GM19463 (cell line): Measurements from ENCODE around the gene DAPL1.

Source experiments
- ATAC-seq: cut with Tn5 transposase; IDR thresholded peaks from one replicate; pipeline ENCODE4 v1.9.1; 2021; ENCODE audit warnings: mild to moderate bottlenecking, moderate library complexity; ENCODE audit not compliant: unreplicated experiment

DAPL1 gene, protein sequence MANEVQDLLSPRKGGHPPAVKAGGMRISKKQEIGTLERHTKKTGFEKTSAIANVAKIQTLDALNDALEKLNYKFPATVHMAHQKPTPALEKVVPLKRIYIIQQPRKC

DNA sequence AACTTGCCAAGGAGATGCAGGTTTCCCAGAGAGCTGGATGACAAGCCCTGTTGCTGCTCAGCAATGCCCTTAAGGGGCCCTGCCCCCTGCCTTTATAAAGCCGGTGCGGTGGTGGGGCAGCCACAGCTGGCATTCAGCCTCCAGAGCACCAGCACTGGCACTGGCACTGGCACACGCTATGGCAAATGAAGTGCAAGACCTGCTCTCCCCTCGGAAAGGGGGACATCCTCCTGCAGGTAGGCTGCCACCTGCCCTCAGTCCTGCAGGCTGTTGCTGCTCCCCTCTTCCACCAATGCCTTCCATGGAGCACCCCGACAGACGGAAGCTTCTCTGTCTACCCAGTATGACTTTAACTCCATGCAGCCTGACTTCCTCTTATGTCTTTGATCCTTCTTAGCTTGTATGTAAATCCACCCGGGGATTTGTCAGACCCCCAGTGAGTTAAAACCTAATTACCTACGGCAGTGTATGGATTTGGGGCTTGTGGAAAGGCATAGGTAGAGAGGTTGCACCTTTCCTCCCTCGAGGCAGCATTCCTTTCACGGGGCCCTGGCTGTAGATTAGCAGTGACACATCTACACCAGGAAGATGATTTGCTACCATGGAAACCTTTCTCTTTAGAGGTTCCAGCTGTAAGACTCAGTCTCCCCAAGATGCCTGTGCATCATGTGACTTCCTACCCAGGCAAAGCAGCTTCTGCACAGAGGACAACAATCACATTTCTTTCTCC is at the start of gene DAPL1:
DAPL1 (plus strand) TSS at position 123 of the 730 bp plus-strand sequence; CDS start at position 179, 56 bp downstream.
- no peak for ATAC-seq

DNA sequence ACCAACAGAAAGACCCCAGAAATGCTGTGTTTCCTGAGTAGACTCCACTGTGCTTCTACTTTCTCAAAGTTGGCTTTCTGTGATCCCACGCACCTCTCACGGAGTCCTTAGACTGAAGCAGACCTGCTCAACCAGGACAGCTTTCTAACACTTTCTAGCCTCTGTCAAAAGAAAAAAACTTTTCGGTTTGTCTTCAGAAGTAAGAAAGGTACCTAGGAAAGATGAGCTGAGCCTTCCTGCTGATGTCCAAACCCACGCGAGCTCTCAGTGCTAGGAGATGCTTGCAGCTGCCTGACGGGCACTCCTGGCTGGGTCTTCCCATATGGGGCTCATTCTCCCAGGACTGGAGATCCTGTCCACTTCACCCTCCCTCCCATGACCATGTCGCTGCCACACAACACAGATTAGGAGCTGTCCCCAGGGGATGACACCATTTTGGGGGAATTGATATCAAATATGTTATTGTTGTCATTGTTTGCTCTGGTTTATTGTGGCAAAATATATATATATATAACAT is 49.2 kb upstream of the DAPL1 start:
- ATAC-seq: no peak

DNA sequence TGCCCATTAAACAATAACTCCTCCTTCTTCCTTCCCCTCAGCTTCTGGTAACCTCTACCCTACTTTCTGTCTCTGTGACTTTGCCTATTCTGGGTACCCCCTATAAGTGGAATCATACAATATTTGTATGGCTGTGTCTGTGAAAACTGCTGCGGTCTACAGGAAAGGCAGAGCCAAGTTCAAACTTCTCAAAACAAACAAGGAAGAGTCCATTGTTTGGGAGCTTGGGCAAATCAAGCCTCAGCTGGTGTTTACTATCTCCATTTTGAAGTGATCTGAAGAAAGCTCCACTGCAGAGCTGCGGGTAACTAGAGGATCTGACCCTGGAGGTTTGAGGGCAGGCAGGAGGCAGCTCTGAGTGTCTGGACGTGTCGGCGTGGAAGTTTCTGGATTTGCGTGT is 48.6 kb upstream of the DAPL1 start:
- ATAC-seq: no peak

DNA sequence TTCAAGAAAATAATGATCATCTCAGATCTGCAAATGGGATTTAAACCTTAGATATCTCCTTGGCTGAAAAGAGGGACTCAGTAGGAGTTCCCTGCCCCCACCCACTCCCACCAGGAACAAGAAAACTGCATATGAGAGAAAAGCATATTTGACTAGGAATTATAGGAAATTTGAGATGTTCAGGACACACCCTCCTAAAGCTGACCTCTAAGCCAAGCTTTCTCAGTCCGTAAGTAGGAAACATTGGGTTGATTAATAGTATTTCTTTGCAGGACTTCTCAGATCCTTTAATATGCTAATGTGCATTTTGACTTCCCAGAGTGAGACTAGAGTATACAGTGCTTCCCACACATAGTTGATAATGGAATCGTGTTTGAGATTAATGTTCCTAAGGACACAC is 47.8 kb upstream of the DAPL1 start:
- no peak for ATAC-seq

DNA sequence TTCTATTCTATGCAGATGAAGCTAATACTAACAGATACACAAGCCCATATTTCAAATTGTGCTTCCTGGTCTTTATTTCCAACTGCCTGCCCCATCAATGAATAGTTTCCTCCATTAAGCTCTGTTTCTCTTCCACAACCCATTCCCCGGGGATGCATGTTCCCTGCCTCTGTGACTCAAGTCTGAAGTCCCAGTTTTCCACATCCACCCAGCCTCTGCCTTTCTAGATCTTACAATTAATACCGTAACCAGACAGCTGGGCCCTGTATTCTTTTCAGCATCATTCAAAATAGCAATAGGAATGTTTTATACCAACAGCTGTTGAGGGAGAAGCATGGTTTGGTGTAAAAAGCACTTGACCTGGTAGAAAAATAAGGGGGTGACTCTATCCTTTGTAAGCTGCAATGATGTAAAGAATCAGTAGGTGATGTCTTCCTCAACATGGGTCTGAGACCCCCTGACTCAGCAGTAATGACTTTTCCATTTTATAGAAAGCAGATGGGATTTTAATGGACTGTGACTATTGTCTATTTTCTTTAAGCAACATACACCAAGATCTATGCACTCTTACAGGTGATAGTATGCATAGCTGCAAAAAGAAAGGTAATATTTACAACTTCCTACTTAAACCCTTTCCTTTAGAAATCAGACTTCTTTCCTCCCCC is 46.1 kb upstream of the DAPL1 start:
- ATAC-seq: no peak

DNA sequence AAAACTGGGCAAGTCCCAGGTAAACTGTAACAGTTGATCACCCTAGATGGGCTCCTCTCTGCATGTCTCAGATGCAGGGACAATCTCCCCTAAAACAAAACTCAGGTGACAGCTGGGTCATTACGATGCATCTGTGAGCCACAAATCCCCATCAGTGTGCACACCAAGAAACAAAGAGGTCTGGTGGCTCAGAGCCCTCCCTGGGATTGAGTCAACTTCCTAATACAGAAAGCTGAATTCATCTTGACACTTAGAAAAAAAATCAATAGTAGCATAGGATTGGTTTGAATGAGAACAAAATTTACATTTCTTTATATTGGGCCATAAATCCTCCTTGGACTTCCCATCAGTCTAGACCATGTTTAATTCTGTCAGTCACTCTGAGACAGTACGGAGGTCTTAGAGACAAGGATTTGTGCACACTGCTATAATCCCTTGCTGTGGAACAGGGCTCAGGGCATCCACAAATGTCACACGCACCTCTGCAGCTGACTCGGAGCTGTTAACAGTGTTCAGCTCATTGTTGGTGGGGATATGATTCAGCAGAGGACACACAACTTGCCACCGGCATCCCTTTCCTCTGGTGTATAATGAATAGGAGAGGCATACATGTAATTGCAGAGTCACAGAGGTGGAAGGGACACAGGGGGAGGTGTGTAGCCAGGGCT is 44.5 kb upstream of the DAPL1 start:
- ATAC-seq: no peak

DNA sequence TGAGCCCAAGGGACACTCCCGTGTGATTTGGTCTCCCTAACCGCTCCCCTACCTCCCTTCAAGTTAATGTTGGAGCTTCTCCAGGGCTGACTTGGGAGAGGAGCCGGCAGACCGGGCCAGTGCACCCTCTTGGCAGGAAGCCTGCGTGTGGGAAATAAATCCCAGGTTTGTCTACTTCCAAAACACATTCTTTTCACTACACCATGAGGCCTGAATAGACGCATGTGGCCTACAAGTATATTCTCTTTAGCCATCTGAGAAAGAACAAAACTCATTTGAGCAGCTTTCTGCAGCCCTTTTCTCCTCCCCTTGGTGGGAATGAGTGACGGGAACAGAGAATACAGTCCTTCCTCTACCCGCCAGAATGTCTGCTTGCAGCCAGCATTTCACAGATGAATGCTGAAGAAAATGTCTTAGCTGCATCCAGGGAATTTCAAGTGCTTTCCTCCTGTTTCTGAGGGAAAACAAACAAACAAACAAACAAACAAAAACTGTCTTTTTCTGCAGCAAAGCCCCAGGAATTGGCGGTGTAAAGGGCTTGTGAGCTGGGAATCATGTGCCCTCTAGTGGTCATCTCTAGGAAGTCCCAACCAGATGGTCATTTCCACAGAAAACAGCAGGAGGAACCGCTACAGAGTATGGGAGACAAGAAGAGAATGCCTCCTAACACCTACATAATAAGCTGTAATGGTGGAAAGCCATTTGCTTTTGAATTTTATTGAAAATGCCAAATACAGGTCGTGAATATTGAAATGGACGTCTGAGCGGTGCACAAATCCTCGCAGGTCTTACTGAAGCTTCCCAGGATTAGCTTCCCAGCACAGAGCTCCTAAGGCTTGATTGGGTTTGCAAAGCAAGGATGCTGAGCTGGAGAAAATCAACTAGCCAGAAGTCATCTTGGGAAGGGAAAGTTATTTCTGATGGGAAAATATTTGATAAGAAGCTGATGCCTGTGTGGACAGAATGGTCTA is 41.2 kb upstream of the DAPL1 start:
- ATAC-seq: peak; percentile 90

DNA sequence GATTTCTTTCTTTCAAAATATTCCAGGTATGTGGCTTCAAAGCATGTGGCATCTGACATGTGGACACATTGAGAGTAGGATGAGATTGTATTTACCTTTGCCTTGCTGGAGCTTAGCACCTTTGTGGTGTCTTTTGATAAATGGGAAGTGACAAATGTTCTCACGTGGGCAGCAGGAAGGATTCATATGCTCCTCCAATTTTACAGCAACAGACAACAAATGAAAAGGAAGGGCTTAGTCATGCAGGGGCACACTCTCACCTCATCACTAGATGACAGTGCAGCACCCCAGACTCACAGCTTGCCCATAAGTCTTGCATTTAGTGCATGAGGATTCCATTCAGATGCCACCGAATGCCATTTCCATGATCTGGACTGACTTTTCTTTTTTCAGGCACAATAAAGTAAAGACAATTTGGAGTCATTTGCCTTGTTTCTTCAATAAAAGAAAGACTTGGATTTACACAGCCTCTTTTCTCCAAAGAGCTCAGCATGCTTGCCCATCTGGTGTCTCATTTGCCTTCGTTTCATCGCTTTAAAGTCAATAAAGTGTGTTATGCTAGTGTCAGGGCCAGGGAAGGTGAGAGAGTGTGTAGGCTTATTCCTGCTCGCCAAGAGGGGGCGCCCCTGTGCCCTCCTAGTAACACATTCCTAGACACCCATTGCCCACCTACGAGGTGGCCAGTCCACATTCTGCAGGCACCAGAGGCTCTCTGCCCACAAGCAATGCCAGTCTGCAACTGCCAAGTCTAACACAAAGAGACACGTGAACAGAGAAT is 39.6 kb upstream of the DAPL1 start:
- no peak for ATAC-seq

DNA sequence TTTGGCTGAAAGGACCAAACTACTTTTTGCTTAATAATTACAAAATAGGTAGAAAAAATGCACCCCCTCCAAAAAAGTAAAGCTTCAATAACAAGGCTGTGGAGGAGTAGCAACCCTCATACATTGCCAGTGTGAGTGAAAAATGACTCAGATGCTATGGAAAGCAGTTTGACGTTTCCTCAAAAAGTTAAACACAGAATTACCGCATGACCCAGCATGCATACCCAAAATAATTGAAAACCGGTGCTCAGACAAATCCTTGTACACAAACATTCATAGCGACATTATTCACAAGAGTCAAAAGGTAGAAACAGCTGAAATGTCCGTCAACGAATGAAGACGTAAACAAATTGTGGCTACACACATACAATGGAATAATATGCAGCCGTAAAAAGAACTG is 38.8 kb upstream of the DAPL1 start:
- no peak for ATAC-seq

DNA sequence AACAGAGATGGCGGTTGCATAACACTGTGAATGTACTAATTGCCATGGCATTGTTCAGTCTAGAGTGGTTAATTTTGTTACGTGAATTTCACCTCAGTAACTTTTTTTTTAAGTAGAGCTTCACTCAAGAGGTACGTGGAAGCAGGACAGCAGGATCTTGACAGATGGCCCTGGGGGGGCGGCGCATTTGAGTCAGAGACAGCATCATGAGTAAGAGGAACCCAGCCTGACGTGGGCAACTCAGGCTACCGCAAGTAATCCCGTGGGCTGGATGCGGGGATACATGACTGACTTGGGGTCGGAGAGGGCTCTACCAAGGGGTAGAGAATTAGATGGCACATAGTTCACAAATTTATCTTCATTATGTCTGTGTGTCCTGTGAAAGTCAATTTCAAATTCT is 38.1 kb upstream of the DAPL1 start:
- ATAC-seq: no peak

DNA sequence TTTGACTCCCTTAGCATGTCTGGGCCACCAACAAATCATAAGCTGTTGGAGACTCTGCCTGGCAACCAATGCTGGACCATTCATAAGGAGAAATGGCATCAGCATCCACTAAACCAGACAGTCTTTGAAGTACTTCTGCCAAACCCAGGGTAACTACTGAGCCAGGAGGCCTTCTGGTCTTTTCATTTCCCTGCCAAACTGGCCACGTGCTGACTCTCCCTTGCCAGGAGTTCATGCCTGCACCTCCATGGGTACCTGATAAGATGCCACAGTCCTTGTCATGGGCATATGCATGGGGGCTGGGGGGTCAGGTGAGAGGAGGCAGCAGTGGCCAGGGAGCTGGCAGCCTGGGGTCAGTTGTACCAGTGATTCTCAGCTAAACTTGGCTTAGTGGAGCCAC is 34.2 kb upstream of the DAPL1 start:
- ATAC-seq: no peak

DNA sequence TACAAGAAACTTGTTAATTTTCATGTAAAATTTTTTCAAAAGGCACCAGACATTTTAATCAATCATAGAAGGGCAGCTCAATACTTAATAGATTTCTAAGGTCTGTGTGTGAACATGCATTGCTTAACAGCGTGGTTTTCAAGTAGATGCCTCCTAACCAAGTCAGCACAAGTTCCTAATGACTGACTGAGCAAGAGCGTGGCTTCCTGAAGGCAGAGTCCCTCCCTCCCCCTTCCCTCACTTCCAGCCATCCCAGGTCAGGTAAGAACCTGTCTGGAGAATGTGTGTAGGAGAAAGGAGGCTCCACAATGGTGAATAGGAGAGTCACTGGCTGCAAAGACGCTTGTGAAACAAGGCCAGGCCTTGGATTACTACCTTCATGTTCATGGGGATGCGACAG is 33.5 kb upstream of the DAPL1 start:
- no peak for ATAC-seq

DNA sequence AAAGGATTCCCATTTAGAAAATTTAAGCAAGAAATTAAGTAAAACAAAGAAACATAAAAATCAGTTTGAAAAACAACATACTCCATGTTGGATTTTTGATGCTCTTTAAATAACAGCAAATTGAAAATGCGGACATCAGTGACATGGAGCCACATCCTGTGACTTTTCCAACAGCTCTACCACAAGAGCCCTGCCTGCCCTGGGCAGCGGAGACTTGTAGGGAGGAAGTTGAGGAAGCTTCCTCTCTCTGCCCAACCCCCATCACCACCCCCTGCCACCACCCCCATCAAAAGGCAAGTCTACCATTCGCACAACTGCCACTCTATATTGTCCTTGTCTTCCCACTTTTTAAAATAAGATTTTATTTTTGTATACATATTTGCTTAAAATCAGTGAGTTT is 32.8 kb upstream of the DAPL1 start:
- no peak for ATAC-seq

DNA sequence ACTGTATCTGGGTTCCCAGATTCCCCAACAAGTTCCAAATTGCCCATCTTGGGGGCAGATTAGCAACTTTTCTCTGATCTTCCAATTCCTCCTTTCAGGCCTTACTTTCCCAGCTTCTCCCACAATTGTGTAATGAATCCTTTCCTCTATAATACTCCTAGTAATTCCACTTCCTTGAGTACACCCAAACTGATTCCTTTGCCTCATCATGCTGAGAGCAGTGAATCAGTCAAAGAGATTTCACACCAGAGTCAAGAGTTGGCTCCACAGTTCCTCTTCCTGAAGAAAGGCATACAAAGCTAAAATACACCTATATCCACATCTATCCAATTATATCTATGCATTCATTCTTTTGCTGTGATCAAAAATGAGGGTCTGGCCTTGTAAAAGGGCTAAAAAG is 28.6 kb upstream of the DAPL1 start:
- no peak for ATAC-seq

DNA sequence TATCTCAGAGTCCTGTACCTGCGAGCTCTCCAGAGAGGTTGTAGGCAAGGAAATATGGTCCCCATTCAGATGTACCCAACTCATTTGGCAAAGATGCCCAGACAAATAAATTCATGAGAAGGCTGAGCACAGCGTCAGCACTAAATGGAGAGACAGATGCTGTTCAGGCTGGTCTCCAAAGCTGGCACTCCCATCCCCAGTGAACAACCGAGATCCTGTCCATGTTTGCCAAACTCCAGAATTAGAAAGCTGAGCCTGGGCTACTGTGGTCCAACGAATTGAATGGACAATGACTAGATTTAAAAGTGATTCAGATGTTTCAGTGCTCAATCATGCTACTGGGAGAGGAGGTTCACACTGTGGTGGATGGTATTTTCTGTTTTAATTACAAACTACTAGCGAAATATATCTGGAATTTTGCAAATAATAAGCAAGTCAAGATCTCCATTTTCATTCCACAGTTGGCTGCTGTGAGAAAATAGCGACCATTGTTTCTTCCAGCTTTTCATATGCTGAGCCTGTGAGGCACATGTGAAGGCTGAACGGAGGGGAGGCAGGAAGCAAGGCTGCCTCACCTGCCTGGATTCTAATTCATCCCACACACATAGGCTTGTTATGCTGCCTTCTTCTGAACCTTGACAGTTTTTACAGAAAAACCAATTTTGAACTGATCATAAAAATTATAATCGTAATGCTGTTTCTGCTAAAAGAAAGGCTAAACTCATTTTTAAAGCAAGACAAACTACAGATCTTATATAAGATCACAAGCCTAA is 22.6 kb upstream of the DAPL1 start:
- ATAC-seq: no peak

DNA sequence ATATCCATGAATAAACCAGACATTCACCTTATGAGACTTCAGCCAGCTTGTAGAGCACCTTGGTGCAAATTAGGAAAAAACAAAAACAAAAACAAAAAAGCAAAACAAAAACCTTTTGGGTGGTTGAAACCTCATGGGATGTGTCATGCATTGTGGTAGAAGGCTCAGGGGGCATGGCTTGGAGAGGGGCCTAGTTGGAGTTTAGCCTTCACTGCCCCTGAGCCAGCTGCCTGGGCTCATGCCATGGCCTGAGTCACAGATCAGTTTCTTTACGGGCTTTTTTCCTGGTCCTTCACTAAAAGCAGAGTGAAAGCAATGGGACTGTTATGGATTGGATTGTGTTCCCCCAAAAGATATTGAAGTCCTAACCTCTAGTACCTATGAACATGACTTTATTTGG is 22.0 kb upstream of the DAPL1 start:
- no peak for ATAC-seq

DNA sequence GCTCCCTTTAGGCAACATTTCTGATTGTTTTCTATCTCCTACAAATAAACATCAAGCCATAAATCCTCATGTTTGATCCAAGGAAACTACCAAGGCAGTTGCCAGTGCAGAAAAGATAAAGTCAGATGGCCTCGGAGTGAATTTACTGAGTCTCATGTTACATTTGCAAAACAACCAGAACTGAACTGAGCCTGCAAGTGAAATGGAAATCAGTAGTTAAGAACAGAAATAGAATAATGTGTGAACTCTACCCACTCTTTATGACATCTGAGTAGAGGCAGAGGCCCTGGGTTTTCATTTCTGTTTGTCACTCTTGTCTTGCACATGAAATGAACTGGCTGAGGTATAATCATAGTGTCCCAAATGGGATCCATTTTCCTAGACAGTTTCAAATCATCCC is 20.4 kb upstream of the DAPL1 start:
- ATAC-seq: no peak

DNA sequence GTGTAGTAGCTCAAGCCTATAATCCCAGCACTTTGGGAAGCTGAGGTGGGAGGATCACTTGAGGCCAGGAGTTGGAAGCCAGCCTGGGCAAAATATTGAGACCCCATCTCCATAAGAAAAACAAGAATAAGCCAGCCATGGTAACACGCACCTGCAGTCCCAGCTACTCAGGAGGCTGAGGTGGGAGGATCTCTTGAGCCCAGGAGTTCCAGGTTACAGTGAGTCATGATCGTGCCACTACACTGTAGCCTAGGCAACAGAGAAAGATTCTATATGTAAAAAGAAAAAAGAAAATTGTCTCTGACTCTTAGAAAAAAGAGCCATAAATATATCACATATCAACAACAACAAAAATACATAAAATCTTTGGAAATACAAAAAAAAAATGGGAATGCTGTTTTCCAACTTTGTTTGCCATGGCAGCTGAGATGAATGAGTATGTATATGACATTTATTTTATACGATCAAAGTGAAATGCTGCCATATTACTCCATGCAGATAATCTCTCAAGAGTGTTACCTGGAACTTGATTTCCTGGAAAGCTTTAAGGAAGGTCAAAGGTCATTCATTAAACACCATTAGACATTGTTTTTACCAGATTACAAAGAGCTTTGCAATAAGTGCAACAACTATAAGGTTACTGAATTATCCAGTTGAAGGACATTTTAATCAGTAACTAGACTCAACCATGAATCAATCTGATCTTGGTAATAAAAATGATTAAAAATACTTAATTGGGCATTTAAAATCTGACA is 19.7 kb upstream of the DAPL1 start:
- no peak for ATAC-seq
